HepG2 (cell line): Measurements from ENCODE around the gene UBAC2. TPM values are rescaled to one million over a fixed set of nuclear protein-coding genes. Genes with fewer than 3 reads are reported as not detected.

Experiments used
- ARHGAP35 ChIP-seq: sonication (generic); formaldehyde crosslinking; IDR thresholded peaks from 2 replicates; pipeline ENCODE4 v1.9.0; 2022; ENCODE audit warnings: mild to moderate bottlenecking, inconsistent platforms, moderate library complexity, missing genetic modification reagents, borderline replicate concordance
- CBX5 ChIP-seq: sonication (generic); formaldehyde crosslinking; IDR thresholded peaks from 2 replicates; pipeline ENCODE4 v1.4.0; 2020; ENCODE audit warnings: missing genetic modification reagents, borderline replicate concordance
- DMAP1 ChIP-seq: IDR thresholded peaks from 2 replicates; pipeline ENCODE4 v1.6.1; 2016
- DNMT1 ChIP-seq: sonication (generic); formaldehyde crosslinking; IDR thresholded peaks from 2 replicates; pipeline ENCODE4 v1.5.1; 2020; ENCODE audit warnings: mild to moderate bottlenecking, missing genetic modification reagents
- E2F5 ChIP-seq: sonication (generic); formaldehyde crosslinking; conservative IDR thresholded peaks from 2 replicates; pipeline ENCODE4 v1.4.0; 2020; ENCODE audit warnings: missing genetic modification reagents
- FOXA1 ChIP-seq, 2 experiments: fragments of 450-650 bp in 1 of 2; sonication (generic) in 1 of 2; formaldehyde crosslinking in 1 of 2; IDR thresholded peaks; 2 replicates each; pipeline versions ENCODE4 v1.4.0 to v1.6.1; 2016 to 2020; ENCODE audit warnings: missing genetic modification reagents in 1 of 2
- HES4 ChIP-seq: sonication (generic); formaldehyde crosslinking; IDR thresholded peaks from 2 replicates; pipeline ENCODE4 v1.9.0; 2021; ENCODE audit warnings: mild to moderate bottlenecking, missing genetic modification reagents, borderline replicate concordance
- KDM5B ChIP-seq: sonication (generic); formaldehyde crosslinking; IDR thresholded peaks from 2 replicates; pipeline ENCODE4 v1.4.0; 2020; ENCODE audit warnings: missing genetic modification reagents, mild to moderate bottlenecking, borderline replicate concordance
- PAF1 ChIP-seq: IDR thresholded peaks from 2 replicates; pipeline ENCODE4 v1.6.1; 2016; ENCODE audit warnings: missing genetic modification reagents, missing compliant biosample characterization
- PLRG1 ChIP-seq: fragments of 450-650 bp; conservative IDR thresholded peaks from 2 replicates; pipeline ENCODE4 v1.6.1; 2016
- RAD21 ChIP-seq: fragments of 450-650 bp; formaldehyde crosslinking; IDR thresholded peaks from 2 replicates; pipeline ENCODE4 v1.5.0; 2020; ENCODE audit warnings: mild to moderate bottlenecking
- RELA ChIP-seq: sonication (generic); formaldehyde crosslinking; IDR thresholded peaks from 2 replicates; pipeline ENCODE4 v1.4.0; 2020; ENCODE audit warnings: missing genetic modification reagents
- SP1 ChIP-seq, 2 experiments: fragments of 450-650 bp in 1 of 2; sonication (generic) in 1 of 2; formaldehyde crosslinking in 1 of 2; IDR thresholded peaks; 2 replicates each; pipeline versions ENCODE4 v1.4.0 to v1.6.1; 2016 to 2020; ENCODE audit warnings: missing genetic modification reagents in 1 of 2
- TERF1 ChIP-seq: sonication (generic); formaldehyde crosslinking; IDR thresholded peaks from 2 replicates; pipeline ENCODE4 v1.8.0; 2022; ENCODE audit warnings: mild to moderate bottlenecking, missing genetic modification reagents, moderate library complexity
- TFDP1 ChIP-seq: IDR thresholded peaks from 2 replicates; pipeline ENCODE4 v1.6.1; 2016; ENCODE audit warnings: missing compliant biosample characterization, missing genetic modification reagents, borderline replicate concordance
- THAP8 ChIP-seq: sonication (generic); formaldehyde crosslinking; IDR thresholded peaks from 2 replicates; pipeline ENCODE4 v1.5.1; 2020; ENCODE audit warnings: missing genetic modification reagents, mild to moderate bottlenecking, borderline replicate concordance
- ZFP1 ChIP-seq: IDR thresholded peaks from 2 replicates; pipeline ENCODE4 v1.6.1; 2016
- ZFP82 ChIP-seq: sonication (generic); formaldehyde crosslinking; IDR thresholded peaks from 2 replicates; pipeline ENCODE4 v1.5.1; 2020; ENCODE audit warnings: mild to moderate bottlenecking, missing genetic modification reagents, borderline replicate concordance
- ZNF326 ChIP-seq: sonication (generic); formaldehyde crosslinking; IDR thresholded peaks from 2 replicates; pipeline ENCODE4 v1.4.0; 2020; ENCODE audit warnings: missing genetic modification reagents, borderline replicate concordance
- ZNF552 ChIP-seq: sonication (generic); formaldehyde crosslinking; IDR thresholded peaks from 2 replicates; pipeline ENCODE4 v1.9.0; 2022; ENCODE audit warnings: missing genetic modification reagents, mild to moderate bottlenecking, borderline replicate concordance
- ZNF619 ChIP-seq: sonication (generic); formaldehyde crosslinking; IDR thresholded peaks from 2 replicates; pipeline ENCODE4 v1.4.0; 2020; ENCODE audit warnings: mild to moderate bottlenecking, missing genetic modification reagents
- ZNF777 ChIP-seq: sonication (generic); formaldehyde crosslinking; IDR thresholded peaks from 2 replicates; pipeline ENCODE4 v1.4.0; 2020; ENCODE audit warnings: missing genetic modification reagents
- ZSCAN29 ChIP-seq: sonication (generic); formaldehyde crosslinking; conservative IDR thresholded peaks from 2 replicates; pipeline ENCODE4 v1.4.0; 2020; ENCODE audit warnings: mild to moderate bottlenecking, missing genetic modification reagents
- ZXDC ChIP-seq: sonication (generic); formaldehyde crosslinking; IDR thresholded peaks from 2 replicates; pipeline ENCODE4 v1.5.0; 2020; ENCODE audit warnings: mild to moderate bottlenecking, missing genetic modification reagents
- polyA plus RNA-seq, 8 experiments: library from polyadenylated mRNA; depleted of rRNA in 3 of 8; stranded (reverse) in 7 of 8; unstranded in 1 of 8; fragments of >200 nt; fragmentation: Illumina TruSeq in 4 of 8; extraction: Trizol in 4 of 8; gene quantifications; 2 replicates each; pipeline versions ENCODE4 v1.2.1 to v1.2.3, GENCODE V29; 2011 to 2016; ENCODE audit warnings: low read depth in 4 of 8, missing spikeins in 1 of 8, mixed read lengths in 1 of 8; ENCODE audit not compliant: insufficient read depth in 1 of 8
- total RNA-seq, 5 experiments: library from RNA; depleted of rRNA; stranded (reverse); fragments of >200 nt; fragmentation: Illumina TruSeq; extraction: Trizol; gene quantifications; 2 replicates each; pipeline ENCODE4 v1.2.3, GENCODE V29; 2016; ENCODE audit warnings: low read depth in 1 of 5

Gene UBAC2
- total and polyA plus RNA-seq, 2 of the 13 experiments (the other 11 are each of a cell fraction or from before 2014, with no cell fraction given) = 61.3 to 80.8 TPM

GRCh38 chr13:99432609-99433542, 232.2 kb downstream of the UBAC2 start (continued):
- TF ChIP-seq THAP8 (CRISPR knock-in tag) = no peak
- no peak for TF ChIP-seq KDM5B (CRISPR knock-in tag)
- no peak for TF ChIP-seq ZSCAN29 (CRISPR knock-in tag)
- TF ChIP-seq ZNF552 (CRISPR knock-in tag) = no peak
- TF ChIP-seq TERF1 (CRISPR knock-in tag) = no peak
- TF ChIP-seq DNMT1 (CRISPR knock-in tag) = no peak
- TF ChIP-seq ZXDC (CRISPR knock-in tag) = no peak
- TF ChIP-seq RAD21 (CRISPR knock-in tag) = no peak
- peak; percentile 15; the same call in 1 of the 2 replicates for TF ChIP-seq CBX5 (CRISPR knock-in tag)
- no peak for TF ChIP-seq ZNF777 (CRISPR knock-in tag)
- TF ChIP-seq ZNF326 (CRISPR knock-in tag) = no peak
- no peak for TF ChIP-seq ZFP1 (CRISPR knock-in tag)
- no peak for TF ChIP-seq PAF1 (CRISPR knock-in tag)
- no peak for TF ChIP-seq ZFP82
- TF ChIP-seq PLRG1 = no peak
- no peak for TF ChIP-seq ARHGAP35
- TF ChIP-seq RELA = no peak
- no peak for TF ChIP-seq E2F5
- no peak for TF ChIP-seq SP1 (IDR thresholded peaks at IDR 0.05)
- TF ChIP-seq SP1 (CRISPR knock-in tag; IDR thresholded peaks at IDR 0.05) = no peak
- TF ChIP-seq DMAP1 (CRISPR knock-in tag) = peak; percentile 49; the same call in 1 of the 2 replicates
- no peak for TF ChIP-seq ZNF619
- TF ChIP-seq FOXA1 (IDR thresholded peaks at IDR 0.05) = no peak
- no peak for TF ChIP-seq FOXA1 (CRISPR knock-in tag; IDR thresholded peaks at IDR 0.05)
- TF ChIP-seq TFDP1 = 0 out of 2 replicates have a peak, but pooled peaks have one; percentile 18
- TF ChIP-seq HES4 = no peak
